Stimulated activated CD4-positive, alpha-beta T cell treated with anti-CD3 and anti-CD28 coated beads, Interleukin-2, amount 100 ng/mL, for 48 hours (primary cell): Measurements from ENCODE around the gene PPP2R3B.
A peak's percentile ranks its signal among the peaks of the same experiment; 100 is the strongest.

Experiments
- DNase-seq, 2 donors: peaks; one replicate each; pipeline ENCODE4 v3.0.0-alpha.2; 2020

Gene PPP2R3B

GRCh38 chrX:369563-370101, 17.1 kb downstream of the PPP2R3B start:
- DNase-seq = no peak

- DNase-seq = no peak
Measured at GRCh38 chrX:368811-369562, 17.7 kb downstream of the PPP2R3B start.

- DNase-seq = no peak
Measured at GRCh38 chrX:367866-368265, 18.8 kb downstream of the PPP2R3B start.

- DNase-seq = no peak
Measured at GRCh38 chrX:367349-367748, 19.4 kb downstream of the PPP2R3B start.

- no peak for DNase-seq
Measured at GRCh38 chrX:363621-364375, 22.9 kb downstream of the PPP2R3B start.

GRCh38 chrX:362937-363620, 23.6 kb downstream of the PPP2R3B start:
- DNase-seq = no peak

GRCh38 chrX:362351-362750, 24.4 kb downstream of the PPP2R3B start:
- DNase-seq = no peak

GRCh38 chrX:361231-362145, 25.2 kb downstream of the PPP2R3B start:
- no peak for DNase-seq

GRCh38 chrX:360496-361150, 26.1 kb downstream of the PPP2R3B start:
- DNase-seq = no peak

GRCh38 chrX:358651-359143, 28.0 kb downstream of the PPP2R3B start:
- DNase-seq = no peak

GRCh38 chrX:357693-358471, 28.8 kb downstream of the PPP2R3B start:
- peak in 1 of 2 donors; percentile 3 for DNase-seq

- DNase-seq = no peak
Measured at GRCh38 chrX:357035-357692, 29.5 kb downstream of the PPP2R3B start.

- no peak for DNase-seq
Measured at GRCh38 chrX:356385-357034, 30.2 kb downstream of the PPP2R3B start.

GRCh38 chrX:355329-356050, 31.2 kb downstream of the PPP2R3B start:
- no peak for DNase-seq

GRCh38 chrX:353566-354535, 32.9 kb downstream of the PPP2R3B start:
- DNase-seq = no peak

- DNase-seq = no peak
Measured at GRCh38 chrX:352582-353314, 34.0 kb downstream of the PPP2R3B start.

GRCh38 chrX:352181-352580, 34.5 kb downstream of the PPP2R3B start:
- no peak for DNase-seq
